OCI-M2 (cell line): ENCODE measurements around the gene NFYA.

Experiments
- DNase-seq: peaks from one replicate; lab custom pipeline; 2025; ENCODE audit not compliant: unreplicated experiment; lab: John Stamatoyannopoulos, UW

Gene NFYA

DNA sequence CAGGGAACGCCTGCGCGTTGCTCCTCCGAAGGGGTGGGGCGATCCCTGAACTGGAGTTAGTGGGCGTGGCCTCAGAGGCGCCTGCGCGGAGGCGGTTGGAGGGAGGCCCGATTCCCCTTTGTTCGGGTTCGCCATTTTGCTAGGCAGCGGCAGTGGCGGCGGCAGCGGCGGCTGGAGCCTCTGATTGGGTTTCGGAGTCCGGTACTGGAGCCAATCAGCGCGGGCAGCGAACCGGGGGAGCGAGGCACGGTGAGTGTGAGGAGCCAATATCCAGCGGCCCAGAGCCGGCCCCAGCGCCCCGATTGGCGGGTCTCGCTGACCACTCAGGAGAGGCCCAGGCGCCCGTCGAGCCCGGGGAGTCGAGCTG, at the start of gene NFYA:
NFYA (plus strand) TSS at position 139 of the 367 bp plus-strand sequence. CDS start 6,116 bp downstream, outside the sequence.
- DNase-seq = no peak

DNA sequence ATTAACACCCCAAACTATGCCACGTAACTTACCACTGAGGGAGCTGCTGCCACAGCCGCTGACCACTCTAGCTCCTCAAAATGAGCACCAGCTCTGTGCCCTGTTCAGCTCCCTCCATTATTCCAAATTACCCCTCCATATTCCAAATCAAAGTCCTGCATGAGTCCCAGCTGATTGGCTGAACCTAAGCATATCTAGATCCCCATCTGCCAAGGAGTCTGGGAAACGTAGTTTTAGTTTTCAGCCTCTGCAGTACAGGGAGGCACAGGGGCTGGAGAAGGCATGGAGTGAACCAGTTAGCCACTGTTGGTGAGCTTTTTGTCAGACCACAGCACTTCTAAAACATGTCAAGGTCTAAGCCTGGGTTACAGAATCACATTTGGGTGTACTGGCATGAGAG, 49.7 kb upstream of the NFYA start:
- no peak for DNase-seq

- DNase-seq = no peak
These were observed 46.7 kb upstream of the NFYA start for GRCh38 chr6:41025966-41026530.

GRCh38 chr6:41027241-41027640, 45.5 kb upstream of the NFYA start:
- DNase-seq = no peak

- no peak for DNase-seq
These were observed 44.8 kb upstream of the NFYA start for GRCh38 chr6:41027799-41028560.

DNA sequence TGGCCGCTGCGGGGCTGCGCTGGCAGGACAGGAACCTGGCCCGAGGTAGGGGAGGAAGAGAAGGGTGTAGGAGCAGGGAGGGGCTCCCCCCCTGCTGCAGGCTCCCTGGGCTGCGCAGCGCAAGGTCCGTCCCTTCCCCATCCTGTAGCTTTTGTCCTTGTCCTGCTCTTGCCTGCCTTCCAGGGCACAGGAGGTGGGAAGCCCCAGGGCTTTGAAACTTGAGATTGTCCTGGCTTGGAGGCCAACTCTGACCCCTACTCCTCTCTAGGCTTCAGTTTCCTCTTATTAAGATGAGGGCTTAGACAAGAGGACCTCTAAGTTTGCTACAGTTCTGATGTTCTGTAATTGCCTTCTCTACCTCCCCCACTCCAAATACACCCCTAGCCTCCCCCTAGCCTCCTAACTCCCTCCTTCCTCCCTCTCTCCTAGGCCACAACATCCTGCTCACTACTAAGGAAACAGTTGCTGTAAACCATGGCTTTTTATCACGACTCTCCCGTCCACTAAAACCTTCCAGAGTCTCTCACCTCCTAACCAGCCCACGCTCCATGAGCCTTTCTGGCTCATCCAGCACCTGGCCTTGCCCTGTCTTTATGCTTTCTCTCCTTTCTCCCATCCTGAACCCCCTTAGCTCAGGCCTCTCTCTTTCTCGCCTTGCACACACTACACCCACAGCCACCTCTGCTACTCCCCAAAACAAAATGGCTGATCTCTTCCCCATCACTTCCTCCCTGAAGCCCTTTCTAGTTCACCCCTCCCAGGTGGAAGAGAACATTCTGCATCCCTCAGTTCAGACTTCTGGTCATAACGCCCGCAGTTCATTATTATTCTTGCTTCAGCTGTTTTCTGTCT, 44.0 kb upstream of the NFYA start:
- no peak for DNase-seq

DNA sequence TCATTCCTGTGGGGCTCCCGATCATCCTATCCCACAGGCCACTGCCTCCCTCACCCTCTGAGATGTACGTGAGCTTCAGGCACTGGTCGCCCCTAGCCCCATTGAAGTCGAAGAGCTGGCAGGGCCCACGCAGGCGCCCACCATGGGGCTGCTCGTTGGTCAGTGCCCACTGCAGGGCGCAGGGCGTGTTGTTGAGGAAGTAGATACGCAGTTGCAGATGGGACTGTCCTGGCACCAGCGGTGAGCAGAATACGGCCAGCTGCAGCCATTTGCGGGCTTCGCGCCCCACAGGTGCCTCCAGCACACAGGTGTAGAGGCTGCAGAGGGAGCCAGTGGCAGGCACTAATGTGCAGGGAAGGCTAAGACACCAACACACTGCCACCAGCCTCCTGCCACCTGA, 39.9 kb upstream of the NFYA start:
- no peak for DNase-seq

- no peak for DNase-seq
These were observed 39.0 kb upstream of the NFYA start for GRCh38 chr6:41033776-41034175.

DNA sequence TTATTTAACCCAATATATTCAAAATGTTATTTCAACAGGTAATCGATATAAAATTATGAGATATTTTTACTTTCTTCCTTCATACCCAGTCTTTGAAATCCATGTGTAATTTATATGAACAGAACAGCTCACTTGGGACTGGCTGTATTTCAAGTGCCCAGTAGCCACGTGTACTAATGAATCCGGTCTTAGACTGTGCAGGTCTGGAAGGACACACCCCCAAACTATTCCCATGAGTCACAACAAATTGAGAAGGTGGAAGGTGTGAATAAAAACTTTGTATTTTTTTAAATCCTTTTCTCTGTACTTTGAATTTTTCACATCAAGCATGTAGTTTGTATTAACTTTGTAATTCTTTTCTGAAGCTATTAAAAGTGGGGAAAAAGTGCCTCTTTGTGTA, 36.6 kb upstream of the NFYA start:
- no peak for DNase-seq

DNA sequence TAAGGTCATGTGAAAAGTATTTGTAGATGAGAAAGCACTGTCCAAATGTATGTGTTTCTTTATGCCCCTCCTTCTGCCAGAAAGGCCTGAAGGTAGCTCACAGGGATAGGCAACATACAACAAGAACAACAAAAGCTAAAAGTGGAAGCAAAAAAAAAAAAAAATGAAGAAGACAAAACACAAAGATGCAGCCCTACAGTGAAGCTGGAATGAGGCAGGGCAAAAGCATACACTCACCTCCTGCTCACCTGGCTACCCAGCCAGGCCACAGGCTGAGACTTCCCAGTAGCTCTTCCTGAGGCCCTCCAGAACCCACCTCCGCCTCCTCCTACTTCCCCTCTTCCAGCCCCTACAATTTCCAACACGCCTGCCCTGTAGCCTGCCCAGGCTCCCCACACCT, 36.2 kb upstream of the NFYA start:
- no peak for DNase-seq

- DNase-seq = no peak
These were observed 35.5 kb upstream of the NFYA start for GRCh38 chr6:41037107-41037900.

GRCh38 chr6:41038205-41038604, 34.6 kb upstream of the NFYA start:
- DNase-seq = no peak

GRCh38 chr6:41039060-41039998, 33.4 kb upstream of the NFYA start, which contains the start of gene UNC5CL:
Gene UNC5CL, minus strand, starts transcription at chr6:41039221. Its CDS starts 4,147 bp downstream, at chr6:41035074.
- DNase-seq = no peak

DNA sequence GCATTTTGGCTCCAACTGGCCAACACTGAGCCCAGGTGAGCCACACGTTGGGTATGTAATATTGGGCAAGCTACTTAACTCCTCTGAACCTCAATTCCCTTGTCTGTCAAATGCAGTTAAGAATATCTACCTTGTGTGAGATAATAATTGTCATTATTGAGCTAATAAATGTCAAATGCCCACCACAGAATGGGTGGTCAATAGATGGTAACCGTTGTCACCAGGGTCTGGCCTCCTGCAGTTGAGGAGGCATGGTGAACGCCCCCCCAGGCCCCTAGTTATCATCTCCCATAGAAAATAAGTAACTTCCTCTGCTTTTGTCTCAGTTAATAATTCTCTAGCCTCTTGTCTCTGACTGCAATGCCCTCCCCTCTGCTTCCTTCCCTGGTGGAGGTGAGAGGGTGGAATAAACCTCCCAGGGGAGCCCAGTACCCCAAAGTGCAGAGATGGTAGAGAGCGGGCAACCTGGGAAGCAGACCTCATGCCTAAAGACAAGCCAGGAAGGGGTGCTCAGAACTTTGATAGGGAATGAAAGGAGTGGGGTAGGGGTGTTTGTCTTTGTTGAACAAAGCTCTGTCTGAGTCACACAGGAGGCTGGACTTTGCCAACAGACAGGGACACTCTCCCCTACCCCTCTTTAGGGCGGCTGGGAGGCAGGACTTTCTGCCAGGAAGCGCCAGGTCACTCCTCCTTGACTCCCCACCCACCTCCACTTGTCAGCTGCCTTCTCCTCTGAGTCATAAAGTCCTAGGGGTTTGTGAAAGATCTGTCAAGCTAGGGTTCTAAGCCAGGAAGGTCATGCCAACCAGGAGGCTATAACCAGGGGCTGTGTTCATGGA, 32.5 kb upstream of the NFYA start:
- no peak for DNase-seq

GRCh38 chr6:41040940-41041536, 31.7 kb upstream of the NFYA start:
- no peak for DNase-seq

GRCh38 chr6:41042226-41043055, 30.3 kb upstream of the NFYA start, which contains the start of gene TSPO2:
Gene TSPO2, plus strand, starts transcription at chr6:41042467. Its CDS starts 519 bp downstream, at chr6:41042986.
- DNase-seq = no peak

- DNase-seq = no peak
These were observed 29.6 kb upstream of the NFYA start for GRCh38 chr6:41043151-41043550.

GRCh38 chr6:41045664-41046063, 27.1 kb upstream of the NFYA start:
- DNase-seq = no peak
